ENCODE results near the gene L3MBTL2. TPM values are rescaled to one million over a fixed set of nuclear protein-coding genes. Genes with fewer than 3 reads are reported as not detected.

Gene L3MBTL2
- total RNA-seq, 1 experiment from 2014 or later, result 24.7 TPM

DNA sequence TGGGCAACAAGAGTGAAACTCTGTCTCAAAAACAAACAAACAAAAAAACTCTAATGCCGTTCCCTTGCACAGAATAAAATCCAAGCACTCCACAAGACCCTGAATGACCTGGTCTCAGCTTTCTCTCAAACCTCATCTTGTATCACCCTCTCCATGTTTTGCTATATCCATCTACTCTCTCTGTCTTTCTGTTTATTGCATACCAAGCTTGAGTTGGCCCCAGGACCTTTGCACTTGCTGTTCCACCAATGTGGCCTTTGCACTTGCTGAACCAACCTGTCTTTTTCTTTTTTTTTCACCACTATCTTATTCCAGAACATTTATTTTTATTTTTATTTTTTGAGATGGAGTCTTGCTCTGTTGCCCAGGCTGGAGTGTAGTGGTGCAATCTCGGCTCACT is 2.0 kb upstream of the L3MBTL2 start:
- Histone ChIP-seq H4K20me1 (ENCODE audit: insufficient read depth) (no peaks in the 10 kb centered on the region), H3K27me3 (ENCODE audit: insufficient read depth, low read length) (no peaks in the 10 kb centered on the region), H3K36me3 (ENCODE audit: control insufficient read depth in 1 of 2, insufficient read depth in 2 of 2, low read length in 2 of 2) (no peaks in the 10 kb centered on the region), H3K4me2 (ENCODE audit: low read length) (no peak overlapping the region), H3K9ac (ENCODE audit: low read length) (no peak overlapping the region), H3K9me3 (ENCODE audit: control insufficient read depth in 1 of 2, insufficient read depth in 1 of 2, low read depth in 1 of 2, low read length in 2 of 2) (no peaks in the 10 kb centered on the region), H3K27ac (ENCODE audit: low read depth, low read length) (no peak overlapping the region), H3K4me3 (replicated peaks in 1 of 2; ENCODE audit: low read depth in 1 of 2, low read length in 2 of 2) (no peak overlapping the region), H3K9me2 (ENCODE audit: insufficient read depth) (no peaks in the 10 kb centered on the region), H3K79me2 (ENCODE audit: insufficient read depth, low read length) (peaks cover 27% of the 10 kb centered on the region), H3K4me1 (ENCODE audit: control insufficient read depth in 1 of 2, insufficient read depth in 2 of 2, low read length in 2 of 2) (peaks cover 4 to 19% of the 10 kb centered on the region in 2 experiments), H2AFZ (ENCODE audit: low read depth, low read length, poor library complexity, severe bottlenecking) (no peak overlapping the region)
- ATAC-seq, result no peak
- no peak for TF ChIP-seq EGR1 (IDR thresholded peaks at IDR 0.05; ENCODE audit: low read depth)
- TF ChIP-seq POLR2AphosphoS5 (IDR thresholded peaks at IDR 0.05; ENCODE audit: low read depth, low read length), result no peak
- TF ChIP-seq, protein P1, sequence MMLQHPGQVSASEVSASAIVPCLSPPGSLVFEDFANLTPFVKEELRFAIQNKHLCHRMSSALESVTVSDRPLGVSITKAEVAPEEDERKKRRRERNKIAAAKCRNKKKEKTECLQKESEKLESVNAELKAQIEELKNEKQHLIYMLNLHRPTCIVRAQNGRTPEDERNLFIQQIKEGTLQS (IDR thresholded peaks at IDR 0.05), result no peak
- TF ChIP-seq, protein P2, sequence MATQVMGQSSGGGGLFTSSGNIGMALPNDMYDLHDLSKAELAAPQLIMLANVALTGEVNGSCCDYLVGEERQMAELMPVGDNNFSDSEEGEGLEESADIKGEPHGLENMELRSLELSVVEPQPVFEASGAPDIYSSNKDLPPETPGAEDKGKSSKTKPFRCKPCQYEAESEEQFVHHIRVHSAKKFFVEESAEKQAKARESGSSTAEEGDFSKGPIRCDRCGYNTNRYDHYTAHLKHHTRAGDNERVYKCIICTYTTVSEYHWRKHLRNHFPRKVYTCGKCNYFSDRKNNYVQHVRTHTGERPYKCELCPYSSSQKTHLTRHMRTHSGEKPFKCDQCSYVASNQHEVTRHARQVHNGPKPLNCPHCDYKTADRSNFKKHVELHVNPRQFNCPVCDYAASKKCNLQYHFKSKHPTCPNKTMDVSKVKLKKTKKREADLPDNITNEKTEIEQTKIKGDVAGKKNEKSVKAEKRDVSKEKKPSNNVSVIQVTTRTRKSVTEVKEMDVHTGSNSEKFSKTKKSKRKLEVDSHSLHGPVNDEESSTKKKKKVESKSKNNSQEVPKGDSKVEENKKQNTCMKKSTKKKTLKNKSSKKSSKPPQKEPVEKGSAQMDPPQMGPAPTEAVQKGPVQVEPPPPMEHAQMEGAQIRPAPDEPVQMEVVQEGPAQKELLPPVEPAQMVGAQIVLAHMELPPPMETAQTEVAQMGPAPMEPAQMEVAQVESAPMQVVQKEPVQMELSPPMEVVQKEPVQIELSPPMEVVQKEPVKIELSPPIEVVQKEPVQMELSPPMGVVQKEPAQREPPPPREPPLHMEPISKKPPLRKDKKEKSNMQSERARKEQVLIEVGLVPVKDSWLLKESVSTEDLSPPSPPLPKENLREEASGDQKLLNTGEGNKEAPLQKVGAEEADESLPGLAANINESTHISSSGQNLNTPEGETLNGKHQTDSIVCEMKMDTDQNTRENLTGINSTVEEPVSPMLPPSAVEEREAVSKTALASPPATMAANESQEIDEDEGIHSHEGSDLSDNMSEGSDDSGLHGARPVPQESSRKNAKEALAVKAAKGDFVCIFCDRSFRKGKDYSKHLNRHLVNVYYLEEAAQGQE (IDR thresholded peaks at IDR 0.05; ENCODE audit: low read depth), result no peak
- TF ChIP-seq ZFX (IDR thresholded peaks at IDR 0.05), result no peak
- no peak for TF ChIP-seq CEBPB (IDR thresholded peaks at IDR 0.05; ENCODE audit: low read depth)
- TF ChIP-seq EZH2phosphoT487 (IDR thresholded peaks at IDR 0.05; ENCODE audit: borderline replicate concordance), result no peak
- no peak for TF ChIP-seq JUND (IDR thresholded peaks at IDR 0.05)
- no peak for TF ChIP-seq SP1 (IDR thresholded peaks at IDR 0.05; ENCODE audit: low read depth)
- TF ChIP-seq ZNF274 (IDR thresholded peaks at IDR 0.05; ENCODE audit: low read depth, low read length), result no peak
- intact Hi-C loops (cut with micrococcal nuclease), result no loop called here
- ChIA-PET CTCF (no interaction called here), POLR2A (no interaction called here), RAD21 (ENCODE audit: low non-redundant PET in 1 of 2, low total read pairs in 2 of 2, uncharacterized antibody in 2 of 2, unreplicated experiment in 2 of 2) (no interaction called here)
- no TSS peak for BruUV-seq (replicated peaks)
- DNase-seq (ENCODE audit: low read depth, low spot score), result no peak

Measured in HCT116 (cell line).